Dedifferentiated amniotic fluid mesenchymal stem cell (primary cell): ENCODE data around the gene TBC1D19.
"Not testable (repeated sequence)": the region's sequence is repeated elsewhere in the genome, so short reads cannot be mapped to it uniquely, and the experiment has no call there.

Experiments
- DNase-seq: peaks from one replicate; pipeline ENCODE4 v3.0.0-alpha.2; 2016; ENCODE audit errors: extremely low spot score

TBC1D19 gene

GRCh38 chr4:26601204-26601603, 17.3 kb downstream of the TBC1D19 start:
- no peak for DNase-seq

- DNase-seq = no peak
Observed at GRCh38 chr4:26607776-26608175, 23.9 kb downstream of the TBC1D19 start.

GRCh38 chr4:26609391-26609790, 25.5 kb downstream of the TBC1D19 start:
- no peak for DNase-seq

- no peak for DNase-seq
Observed at GRCh38 chr4:26609868-26610267, 26.0 kb downstream of the TBC1D19 start.

- DNase-seq = no peak
Observed at GRCh38 chr4:26611372-26611771, 27.5 kb downstream of the TBC1D19 start.

GRCh38 chr4:26611885-26612284, 28.0 kb downstream of the TBC1D19 start:
- no peak for DNase-seq

- DNase-seq = no peak
Observed at GRCh38 chr4:26613237-26613636, 29.4 kb downstream of the TBC1D19 start.

GRCh38 chr4:26613735-26614134, 29.9 kb downstream of the TBC1D19 start:
- no peak for DNase-seq

- no peak for DNase-seq
Observed at GRCh38 chr4:26619784-26620183, 35.9 kb downstream of the TBC1D19 start.

- no peak for DNase-seq
Observed at GRCh38 chr4:26621366-26621765, 37.5 kb downstream of the TBC1D19 start.

GRCh38 chr4:26622913-26623312, 39.0 kb downstream of the TBC1D19 start:
- no peak for DNase-seq

GRCh38 chr4:26626658-26627057, 42.8 kb downstream of the TBC1D19 start:
- DNase-seq = not testable (repeated sequence)

- DNase-seq = no peak
Observed at GRCh38 chr4:26632916-26633315, 49.0 kb downstream of the TBC1D19 start.

GRCh38 chr4:26634237-26634636, 50.4 kb downstream of the TBC1D19 start:
- DNase-seq = no peak

- no peak for DNase-seq
Observed at GRCh38 chr4:26636458-26636857, 52.6 kb downstream of the TBC1D19 start.

- DNase-seq = peak; percentile 4
Observed at GRCh38 chr4:26640639-26641038, 56.8 kb downstream of the TBC1D19 start.

- DNase-seq = peak; percentile 11
Observed at GRCh38 chr4:26647523-26648224, 63.8 kb downstream of the TBC1D19 start.

GRCh38 chr4:26648260-26648659, 64.4 kb downstream of the TBC1D19 start:
- no peak for DNase-seq

- no peak for DNase-seq
Observed at GRCh38 chr4:26660261-26660660, 76.4 kb downstream of the TBC1D19 start.

GRCh38 chr4:26663888-26664287, 80.0 kb downstream of the TBC1D19 start:
- no peak for DNase-seq

- DNase-seq = peak; percentile 8
Observed at GRCh38 chr4:26670903-26671537, 87.1 kb downstream of the TBC1D19 start.

GRCh38 chr4:26679040-26679695, 95.3 kb downstream of the TBC1D19 start:
- not testable (repeated sequence) for DNase-seq

- DNase-seq = no peak
Observed at GRCh38 chr4:26682436-26682835, 98.6 kb downstream of the TBC1D19 start.
